HG03378 (cell line): Measurements from ENCODE around the gene ADGRG1.

Experiments used
- ATAC-seq: cut with Tn5 transposase; IDR thresholded peaks from one replicate; pipeline ENCODE4 v1.9.1; 2021; ENCODE audit warnings: mild to moderate bottlenecking, moderate library complexity; ENCODE audit not compliant: unreplicated experiment

ADGRG1 gene

DNA sequence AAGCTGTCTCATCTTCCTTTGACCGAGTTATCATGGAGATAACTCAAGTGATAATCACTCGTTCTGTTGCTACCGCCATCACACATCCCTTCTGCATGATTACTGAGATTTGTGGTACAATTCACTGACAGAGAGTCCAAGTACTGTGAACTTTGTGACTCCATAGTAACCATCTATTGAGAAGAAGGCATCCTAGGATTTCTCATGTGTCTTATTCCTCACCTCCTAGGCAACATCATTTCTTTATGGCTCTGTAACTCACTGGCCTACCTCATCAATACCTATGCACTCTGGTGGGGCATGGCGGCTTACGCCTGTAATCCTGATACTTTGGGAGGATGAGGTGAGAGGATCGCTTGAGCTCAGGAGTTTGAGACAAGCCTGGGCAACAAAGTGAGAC lies 85.6 kb downstream of the ADGRG1 start:
- no peak for ATAC-seq
